Fibroblast of skin of left biceps (primary cell): ENCODE results near the gene CHST11.

ENCODE experiments used
- DNase-seq, 2 experiments: peaks; one replicate each; pipeline ENCODE4 v3.0.0-alpha.2; 2013; ENCODE audit warnings: low read depth in 2 of 2

CHST11 gene

DNA sequence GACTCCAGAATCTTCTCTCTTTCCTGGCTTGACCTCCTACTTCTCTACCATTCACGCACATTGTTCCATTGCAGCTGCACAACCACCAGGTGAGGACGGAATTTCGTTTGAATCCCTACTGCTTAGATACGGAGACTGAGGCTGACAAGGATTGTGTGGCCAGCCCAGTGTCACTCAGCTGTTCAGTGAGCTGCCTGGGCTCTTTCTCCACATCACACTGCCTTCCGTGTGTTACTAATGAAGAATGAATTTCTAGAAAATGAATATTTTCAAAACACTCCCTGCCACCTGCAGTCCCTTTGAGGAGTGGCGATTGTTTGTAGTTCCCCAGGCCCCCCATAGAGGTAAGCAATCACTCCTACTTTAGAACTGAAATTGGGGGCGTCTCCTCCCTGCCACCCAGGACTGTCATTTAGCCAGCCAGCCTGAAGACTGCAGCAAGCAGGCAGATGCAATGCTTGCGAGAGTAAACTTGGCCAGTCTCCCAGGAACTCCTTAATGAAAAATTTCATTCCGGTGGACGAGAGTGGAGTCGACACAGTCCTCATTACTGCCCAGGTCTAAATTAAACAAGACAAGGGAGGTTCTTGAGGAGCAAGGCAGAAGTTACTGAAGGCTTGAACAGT is 261.7 kb downstream of the CHST11 start:
- DNase-seq: no peak

DNA sequence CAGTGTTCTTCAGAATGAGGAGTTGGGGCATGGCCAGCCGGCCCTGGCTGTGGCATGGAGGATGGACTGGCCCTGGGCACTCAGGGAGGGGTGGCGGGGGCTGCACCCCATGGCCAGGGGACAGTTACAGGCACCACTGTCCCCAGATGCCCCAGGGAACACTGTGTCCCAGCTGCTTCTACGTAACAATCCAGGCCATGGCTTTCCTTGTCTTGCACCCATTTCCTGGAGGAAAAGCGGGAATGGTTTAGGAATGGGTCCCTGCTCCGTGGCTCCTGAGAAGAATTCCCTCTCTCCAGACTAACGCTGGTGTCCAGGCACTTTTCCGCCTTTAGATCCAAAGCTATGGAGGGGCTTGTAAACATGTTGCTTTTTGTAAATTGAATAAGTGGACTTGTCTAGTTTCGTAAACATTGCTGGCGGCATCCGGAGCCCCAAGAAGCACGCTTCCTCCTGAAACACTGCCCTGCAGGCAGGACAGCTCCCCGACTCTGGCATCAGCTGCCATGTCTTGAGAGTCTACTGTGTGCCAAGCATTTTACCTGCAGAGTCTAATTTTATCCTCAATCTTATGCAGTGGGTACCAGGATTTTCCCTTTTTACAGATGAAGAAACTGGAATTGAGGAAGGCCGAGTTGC is 263.1 kb downstream of the CHST11 start:
- DNase-seq: no peak

DNA sequence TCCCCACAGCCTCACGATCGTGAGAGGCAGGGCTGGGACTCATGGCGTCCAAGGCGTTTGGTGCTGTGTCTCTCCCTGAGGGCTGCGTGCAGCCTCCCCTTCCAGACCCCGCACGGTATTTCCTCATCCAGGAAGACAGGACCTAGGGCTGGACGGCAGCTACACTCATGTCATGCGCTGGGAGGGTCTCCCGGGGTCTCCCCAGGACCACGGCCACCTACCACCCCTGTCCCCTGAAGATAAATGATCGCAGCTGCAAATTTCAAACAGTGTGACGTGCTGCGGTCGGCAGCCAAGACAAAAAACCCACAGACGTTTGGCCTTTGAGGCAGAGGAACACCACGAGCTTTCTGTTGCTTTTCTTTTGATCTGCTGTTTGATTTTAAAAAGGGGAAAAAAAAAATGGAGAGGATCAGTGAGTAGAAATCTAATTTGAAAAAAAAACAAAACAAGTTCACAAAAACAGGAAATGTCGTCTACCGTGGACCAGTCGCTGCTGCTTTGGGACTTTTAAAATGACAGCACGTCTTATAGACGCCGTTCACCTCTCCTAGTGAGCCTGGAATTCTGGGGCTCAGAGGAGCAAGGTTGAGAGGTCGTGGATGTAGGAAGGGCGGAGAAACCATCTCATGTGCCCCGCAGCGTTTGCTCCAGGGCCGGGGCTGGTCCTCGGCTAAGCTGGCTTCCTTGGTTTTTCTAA is 263.7 kb downstream of the CHST11 start:
- DNase-seq: no peak

DNA sequence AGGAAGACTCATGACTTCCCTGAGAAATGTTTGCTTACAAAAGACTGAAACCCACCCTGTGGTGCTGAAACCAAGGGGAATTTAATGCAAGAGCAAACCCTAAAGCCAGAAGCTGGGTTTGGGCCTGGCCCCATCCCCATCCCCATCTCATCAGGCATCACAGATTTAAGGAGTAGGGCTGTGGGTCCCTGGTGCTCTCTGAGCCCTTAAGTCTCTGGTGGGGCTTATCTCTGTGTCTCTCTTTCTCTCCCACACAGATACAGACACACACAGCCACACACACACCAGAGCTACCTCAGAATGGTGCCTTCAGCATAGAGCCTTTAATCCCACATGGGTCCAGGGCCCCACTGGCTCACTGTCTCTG is 264.3 kb downstream of the CHST11 start:
- no peak for DNase-seq

DNA sequence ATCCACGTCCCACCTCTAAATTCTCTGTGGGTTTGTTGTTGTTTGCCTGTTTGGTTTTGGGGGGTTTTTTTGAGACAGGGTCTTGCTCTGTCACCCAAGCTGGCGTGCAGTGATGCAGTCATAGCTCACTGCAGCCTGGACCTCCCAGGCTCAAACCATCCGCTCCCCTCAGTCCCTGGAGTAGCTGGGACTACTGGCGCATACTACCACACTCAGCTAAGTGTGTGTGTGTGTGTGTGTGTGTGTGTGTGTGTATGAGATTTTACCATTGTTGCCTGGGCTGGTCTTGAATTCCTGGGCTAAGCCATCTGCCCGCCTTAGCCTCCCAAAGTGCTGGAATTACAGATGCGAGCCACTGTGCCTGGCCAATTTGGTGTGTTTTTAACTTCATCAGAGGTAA is 265.2 kb downstream of the CHST11 start:
- DNase-seq: no peak

DNA sequence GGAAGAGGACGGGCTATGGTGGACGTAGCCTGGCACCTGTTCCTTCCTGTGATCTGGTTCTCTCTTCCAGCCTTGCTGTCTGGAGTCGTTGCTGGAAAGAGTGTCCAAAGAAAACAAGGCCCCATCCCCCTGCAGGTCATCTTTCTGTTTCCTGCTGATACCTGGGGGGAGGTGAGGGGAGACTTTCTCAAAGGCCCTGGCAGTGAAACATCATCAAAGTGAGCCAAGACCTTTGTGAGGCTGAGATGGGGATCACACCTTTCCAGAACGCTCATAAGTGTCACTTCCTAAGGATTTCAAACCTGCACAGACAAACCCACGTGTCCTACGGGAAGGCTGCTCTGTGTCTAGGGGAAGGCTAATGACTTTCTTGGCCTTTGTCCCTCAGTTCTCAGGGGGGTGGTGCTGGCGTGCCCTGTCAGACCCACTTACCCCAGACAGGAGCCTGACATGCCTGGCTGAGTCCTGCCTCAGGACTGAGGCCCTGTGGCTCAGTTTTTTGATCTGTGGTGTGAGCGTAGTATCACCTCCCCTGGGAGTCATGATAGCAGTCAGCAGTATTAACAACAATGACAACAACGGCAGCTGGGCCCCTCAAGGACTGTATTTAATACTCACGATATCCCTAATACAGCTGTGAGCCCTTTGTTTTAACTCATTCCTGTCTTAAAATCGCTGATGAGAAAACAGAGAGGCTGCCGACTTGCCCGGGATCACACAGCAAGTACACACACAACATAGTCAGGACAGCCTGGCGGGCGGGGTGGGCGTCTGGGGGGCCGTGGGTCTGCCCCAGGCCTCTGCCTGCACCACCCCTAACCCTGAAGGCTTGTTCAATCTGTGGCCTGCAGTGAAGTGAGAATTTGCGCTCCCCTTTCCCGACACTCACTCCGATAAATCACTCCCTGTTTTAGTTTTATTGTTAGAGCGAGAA is 266.1 kb downstream of the CHST11 start:
- DNase-seq: no peak

DNA sequence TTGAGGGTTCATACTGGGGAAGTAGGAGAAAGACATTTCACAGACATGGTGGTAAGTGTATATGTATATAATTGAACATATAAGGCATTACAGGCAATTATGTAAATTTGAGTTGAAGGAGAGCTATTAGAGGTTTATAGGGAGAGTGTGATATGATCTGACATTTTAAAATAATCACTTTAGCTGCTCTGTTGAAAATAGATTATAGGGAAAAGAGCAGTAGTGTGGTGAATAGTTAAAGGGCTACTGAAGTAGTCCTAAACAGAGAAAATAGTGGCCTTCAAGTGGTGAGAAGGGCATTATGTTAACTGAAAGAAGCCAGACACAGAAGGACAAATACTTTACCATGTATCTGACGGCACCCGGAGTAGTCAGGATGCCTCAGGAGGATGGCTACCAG is 267.1 kb downstream of the CHST11 start:
- no peak for DNase-seq

DNA sequence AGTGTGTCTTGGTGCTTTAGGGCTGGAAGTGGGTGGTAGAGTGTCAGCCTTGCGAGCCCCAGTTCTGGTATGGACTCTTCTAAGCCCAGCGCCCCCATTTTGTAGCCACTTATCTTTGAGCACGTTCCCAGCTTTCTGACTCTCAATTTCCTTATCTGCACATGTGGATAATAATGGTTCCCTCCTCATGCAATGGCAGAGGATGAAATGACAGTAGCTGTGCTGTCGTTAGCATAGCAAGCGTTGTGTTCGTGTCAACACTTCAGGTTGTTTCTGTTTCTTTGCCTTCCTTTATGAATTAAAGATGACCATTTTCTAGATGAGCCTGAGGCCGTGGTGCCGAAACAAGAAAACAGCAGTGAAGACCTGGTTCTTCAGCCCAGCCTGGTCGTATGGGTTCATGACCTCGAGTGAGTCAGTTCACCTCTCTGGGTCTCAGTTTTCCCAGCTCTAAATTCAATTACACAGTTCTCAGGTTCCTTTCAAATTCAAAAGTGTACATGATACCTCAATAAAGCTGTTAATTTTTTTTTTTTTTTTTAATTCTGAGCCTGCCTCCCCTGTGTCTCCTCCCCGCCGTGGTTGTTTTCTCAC is 268.3 kb downstream of the CHST11 start:
- no peak for DNase-seq

DNA sequence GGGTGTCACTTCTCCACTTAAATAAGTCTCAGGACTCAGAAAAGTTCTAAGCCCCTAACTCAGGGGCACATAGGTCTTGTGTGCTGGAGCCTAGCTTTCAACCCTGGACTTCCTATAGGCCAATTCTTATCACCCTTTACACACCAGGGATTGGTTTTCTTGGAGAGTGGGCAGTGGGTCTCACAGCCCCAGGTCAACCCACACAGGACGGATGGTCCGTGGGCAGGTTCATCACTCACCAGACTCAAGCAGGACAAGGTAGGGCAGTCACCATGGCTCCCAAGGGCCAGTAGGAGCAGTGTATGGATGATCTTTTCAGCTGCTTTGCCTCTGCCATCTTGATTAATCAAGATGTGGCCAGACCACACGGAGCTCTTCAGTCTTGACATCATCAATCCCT is 268.9 kb downstream of the CHST11 start:
- DNase-seq: no peak

DNA sequence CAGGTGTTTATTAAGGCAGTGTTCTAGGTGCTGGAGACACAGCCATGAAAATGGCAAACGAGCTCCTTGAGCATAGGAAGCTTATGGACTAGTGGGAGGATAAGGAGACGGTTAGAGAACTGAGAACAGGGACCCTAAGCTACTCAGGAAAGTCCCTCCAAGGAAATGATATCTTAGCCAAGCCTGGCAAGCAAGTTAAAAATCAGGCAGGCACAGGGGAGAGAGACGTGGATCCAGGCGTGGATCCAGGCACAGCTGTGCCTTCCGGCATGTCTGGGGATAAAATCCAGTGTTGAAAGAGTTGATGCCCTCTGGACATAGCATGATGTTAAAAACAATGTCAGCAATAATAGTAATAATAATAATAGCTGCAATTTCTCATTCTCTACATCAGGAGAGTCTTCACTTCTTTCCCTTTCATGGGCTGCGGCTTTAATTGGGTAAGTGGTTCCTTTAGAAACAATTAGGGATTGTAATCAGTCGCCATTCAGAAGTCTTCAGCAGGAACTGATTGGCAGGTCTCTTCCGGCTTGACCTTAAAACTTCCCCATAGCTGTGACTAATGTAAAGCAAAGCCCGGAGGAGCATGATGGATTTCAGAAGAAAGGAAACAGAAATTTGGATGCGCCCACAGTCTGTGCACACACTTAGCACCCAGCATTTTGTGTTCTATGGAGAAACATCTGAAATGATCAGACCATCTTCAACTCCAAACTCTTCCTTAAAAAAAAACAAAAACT is 271.1 kb downstream of the CHST11 start:
- no peak for DNase-seq

DNA sequence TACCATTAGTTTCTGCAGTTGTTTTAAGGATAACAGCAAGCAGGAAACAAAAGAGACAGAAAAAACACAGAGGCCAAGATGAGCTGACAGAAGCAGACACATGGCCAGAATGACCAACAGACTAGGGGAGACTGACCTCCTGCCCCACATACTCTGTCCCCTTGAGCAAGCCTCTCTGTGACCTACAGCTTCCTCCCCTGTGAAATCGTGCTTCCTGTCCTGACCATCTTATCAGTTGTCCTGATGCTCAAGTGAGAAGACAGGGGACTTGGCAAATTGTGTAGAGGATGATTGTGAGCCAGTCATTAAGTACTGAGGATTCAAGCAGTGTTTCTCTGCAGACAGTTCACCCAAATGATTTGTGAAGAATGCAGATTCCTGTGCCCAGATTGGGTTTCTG is 272.3 kb downstream of the CHST11 start:
- no peak for DNase-seq

DNA sequence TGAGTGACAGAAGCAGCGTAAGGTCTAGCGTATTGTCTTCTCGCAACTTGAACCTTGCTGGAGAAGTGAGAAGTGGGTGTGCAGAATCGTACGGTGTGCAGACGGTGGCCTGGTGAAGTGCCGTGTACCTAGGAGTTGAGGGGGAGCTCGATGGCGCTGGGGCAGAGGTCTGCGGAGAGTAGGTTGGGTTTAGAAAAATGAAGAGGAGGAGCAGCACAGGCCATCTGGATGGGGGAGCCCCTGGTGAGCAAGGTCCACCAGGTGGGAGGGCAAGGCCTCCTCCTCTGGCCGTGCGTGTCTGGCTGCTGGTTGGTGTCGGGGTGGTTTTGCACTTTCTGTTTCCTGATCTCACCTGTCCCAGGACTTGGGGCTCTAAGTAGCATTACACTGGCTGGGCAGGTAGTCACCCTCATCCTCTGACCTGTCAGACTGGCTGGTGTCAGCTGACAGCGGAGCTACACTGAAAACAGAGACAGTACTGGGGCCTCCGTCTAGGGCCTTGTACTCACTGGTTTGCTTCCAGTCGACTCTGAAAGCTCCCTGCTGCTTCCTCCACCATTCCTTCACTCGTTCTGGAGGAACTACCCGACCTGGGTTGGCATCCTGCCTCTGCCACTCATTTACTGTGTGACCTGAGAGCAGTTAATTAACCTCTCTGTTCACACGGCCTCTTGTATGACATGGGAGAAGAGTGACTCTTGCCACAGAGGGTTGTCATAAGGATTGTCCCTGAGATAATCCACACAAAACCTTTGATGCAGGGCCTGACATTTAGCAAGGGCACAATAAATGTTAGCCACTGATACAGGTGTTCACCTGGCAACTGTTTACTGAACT is 273.1 kb downstream of the CHST11 start:
- DNase-seq: no peak

DNA sequence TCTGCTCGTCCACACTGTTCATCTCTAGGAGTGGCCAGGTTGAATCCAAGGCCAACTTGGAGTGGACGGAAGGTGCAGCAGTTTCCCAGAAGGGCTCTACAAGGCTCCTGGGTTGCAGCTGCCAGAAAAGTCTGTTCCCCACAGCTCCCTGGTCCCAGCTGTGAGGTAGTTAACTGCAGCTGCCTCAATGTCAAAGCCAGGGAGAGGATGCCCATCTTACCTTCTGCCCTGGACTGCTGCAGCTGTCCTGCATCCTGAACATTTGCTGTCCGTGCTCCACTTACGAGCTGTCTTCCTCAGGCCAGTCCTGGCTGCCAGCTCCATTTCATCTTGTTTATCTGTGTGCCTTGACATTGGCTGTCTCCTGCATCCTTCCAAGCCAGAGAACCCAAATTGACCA is 274.0 kb downstream of the CHST11 start:
- no peak for DNase-seq

DNA sequence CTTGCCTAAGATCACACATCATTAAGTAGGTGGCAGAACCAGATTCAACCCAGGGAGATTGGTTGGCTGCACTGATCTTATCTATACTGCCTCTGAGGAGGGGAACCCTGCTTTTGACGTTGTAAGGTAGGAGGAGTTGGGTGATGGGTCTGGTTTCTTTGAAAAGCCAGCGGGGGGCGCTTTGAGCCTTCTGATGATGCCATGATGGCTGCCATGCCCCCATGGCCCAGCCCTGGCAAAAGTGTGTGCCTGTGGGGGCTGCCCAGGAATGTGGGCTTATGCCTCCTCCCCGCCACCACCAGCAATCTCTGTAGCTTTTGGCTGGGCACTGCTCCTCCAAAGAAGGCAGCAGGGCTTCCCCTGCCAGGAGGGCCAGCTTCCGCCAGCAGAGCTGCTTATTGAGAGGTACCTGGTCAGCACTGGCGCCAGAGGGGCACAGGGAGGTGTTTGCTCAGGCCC is 277.0 kb downstream of the CHST11 start:
- DNase-seq: no peak

DNA sequence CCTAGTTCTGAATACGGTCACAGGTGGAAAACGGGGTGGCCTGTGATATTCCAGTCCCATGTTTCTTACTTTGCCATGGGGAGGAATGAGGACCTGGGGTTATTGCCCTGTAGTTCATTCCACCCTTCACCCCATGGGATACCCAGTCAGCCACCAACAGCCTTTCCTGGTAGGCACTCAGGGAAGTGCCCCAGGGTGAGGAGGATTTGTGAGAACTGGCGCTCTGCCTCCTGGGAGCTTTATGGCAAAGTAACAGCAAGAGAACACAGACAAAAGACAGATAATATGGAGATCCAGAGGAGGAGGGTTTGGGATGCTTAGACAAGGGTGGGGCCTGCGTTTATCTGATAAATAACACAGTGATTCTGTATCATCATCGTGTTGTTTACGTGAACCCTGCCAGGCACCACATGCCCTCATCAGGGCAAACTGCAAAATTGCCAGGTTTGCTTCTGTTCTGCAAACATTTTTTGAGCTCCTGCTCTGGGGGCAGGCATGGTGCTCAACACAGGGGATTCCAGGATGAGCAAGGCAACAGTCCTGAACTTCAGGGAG is 277.9 kb downstream of the CHST11 start:
- DNase-seq: no peak

DNA sequence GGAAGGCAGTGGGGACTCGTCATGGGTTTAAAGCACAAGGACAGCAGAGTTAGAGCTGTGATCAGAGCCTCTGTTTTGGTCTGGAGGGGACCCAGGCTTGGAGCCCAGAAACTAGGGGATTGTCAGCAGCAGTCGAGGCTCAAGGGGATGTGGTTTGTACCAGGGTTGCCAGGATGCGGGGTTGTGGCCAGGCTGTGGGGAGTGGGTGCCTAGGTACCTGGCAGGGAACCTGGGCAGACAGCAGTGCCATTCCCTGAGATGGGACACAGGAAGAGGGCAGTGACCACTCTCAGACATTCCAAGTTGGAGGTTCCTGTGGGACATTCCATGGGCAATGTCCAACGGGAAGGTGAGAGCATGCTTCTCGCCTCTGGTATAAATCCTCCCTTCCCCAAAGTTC is 279.1 kb downstream of the CHST11 start:
- DNase-seq: no peak

DNA sequence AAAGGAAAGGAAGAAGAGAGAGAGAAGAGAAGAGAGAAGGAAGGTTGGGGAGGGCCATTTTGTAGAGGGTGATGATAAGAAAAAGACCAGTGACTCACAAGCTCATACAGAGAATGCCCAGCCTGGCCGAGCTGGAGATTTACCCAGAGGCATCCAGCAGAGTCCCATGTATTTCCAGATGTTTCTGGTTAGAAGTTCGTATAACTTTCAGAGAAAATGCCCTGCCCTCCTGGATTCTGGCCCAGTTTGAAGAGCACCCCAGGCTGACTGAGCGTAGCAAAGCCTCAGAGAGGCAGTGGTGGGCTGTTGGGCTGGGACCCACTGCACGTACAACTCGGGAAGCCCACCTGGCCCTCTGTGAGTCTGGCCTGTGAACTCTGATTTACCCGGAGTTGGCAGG is 279.6 kb downstream of the CHST11 start:
- peak; percentile 79 to 80 for DNase-seq

DNA sequence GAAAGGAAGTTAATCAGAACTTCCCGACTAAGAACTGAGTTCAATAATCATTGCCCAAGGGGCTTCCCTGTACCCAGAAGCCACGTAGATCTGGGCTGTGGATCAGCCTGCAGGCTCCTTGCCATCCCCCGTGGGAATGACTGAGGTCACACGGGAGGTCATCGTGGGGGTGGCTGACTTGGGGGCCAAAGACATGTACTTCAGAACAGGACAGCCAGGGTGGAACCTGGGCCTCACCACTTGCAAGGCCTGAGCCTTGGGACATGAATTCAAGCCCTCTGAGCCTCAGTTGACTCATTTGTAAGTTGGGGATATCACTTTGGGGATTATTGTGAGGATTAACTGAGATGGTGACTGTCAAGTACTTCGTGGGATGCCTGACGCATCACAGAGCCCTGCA is 280.4 kb downstream of the CHST11 start:
- DNase-seq: no peak

DNA sequence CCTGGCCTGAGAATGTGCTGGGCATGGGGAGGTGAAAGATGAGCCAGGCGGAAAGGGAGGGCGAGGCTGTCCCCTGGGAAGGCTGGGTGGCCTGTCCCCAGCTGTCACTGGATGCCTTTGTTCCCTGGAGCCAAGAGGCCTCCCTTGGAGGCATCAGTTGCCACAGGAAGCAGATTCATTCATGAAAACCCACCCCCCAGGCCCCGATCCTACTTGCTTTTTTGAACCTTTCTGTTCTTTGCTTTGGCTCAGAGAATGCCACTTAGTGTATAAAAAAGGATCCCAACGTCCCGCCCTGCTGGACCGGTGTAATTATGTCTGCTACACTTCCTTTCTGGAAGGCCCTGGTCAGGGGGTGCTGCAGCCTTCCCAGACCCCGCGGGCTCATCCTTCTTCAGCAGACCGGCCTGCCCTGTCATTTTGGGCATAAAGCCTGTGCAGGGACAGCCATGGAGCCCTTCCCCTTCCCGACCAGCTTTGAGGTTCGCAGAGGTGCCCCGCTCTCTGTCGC is 281.1 kb downstream of the CHST11 start:
- DNase-seq: no peak

DNA sequence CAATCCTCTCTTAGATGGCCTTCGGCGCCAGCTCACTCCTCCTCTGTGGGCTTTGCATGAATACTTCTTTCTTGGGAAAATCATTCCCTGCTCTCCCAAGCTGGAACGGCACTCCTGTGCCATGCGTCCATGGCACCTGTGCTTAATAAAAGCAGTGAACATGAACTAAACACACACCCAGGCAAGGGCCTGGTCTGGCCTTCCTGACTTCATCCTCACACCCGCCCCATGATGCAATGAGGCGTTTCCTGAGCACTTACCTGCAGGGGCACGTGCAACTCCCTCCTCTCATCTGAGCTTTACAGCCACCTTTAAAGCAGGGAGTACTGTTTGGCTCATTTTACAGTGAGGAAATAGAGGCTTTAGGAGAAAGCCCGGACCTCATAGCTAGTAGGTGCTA is 281.6 kb downstream of the CHST11 start:
- DNase-seq: no peak
